HEK293 (cell line): Measurements from ENCODE around the gene GNG7.

Source experiments
- CTCF ChIA-PET: fragments of 350-600 bp; formaldehyde crosslinking; extraction: SDS; loops from one replicate; lab custom pipeline; 2021; ENCODE audit warnings: antibody characterized with exemption; lab: Yijun Ruan, JAX
- POLR2A ChIA-PET: fragments of 300-600 bp; formaldehyde crosslinking; extraction: SDS; loops from one replicate; lab custom pipeline; 2020; ENCODE audit warnings: antibody characterized with exemption, inconsistent platforms; lab: Yijun Ruan, JAX
- H3K27ac ChIP-seq: fragments of 200-500 bp; sonication (Bioruptor generic); 2 replicates; pipeline ENCODE4 v1.5.1; 2014; ENCODE audit warnings: low read depth, low read length, control low read depth, inconsistent platforms; ENCODE audit errors: extremely low read depth
- H3K36me3 ChIP-seq, 2 experiments: fragments of 200-500 bp in 1 of 2; sonication (Bioruptor generic) in 1 of 2; 1 replicate in 1 of 2; 2 replicates in 1 of 2; pipeline ENCODE4 v1.5.1; 2014 to 2017; ENCODE audit warnings: inconsistent platforms in 2 of 2, low read length in 2 of 2; ENCODE audit not compliant: control insufficient read depth in 2 of 2, insufficient read depth in 1 of 2
- H3K4me1 ChIP-seq: fragments of 200-500 bp; sonication (Bioruptor generic); 2 replicates; pipeline ENCODE4 v1.5.1; 2014; ENCODE audit warnings: mild to moderate bottlenecking, low read length, inconsistent platforms; ENCODE audit not compliant: control insufficient read depth, insufficient read depth
- H3K4me3 ChIP-seq: 2 replicates; pipeline ENCODE4 v1.5.1; 2011; ENCODE audit warnings: low read depth, mild to moderate bottlenecking, control low read depth, low read length, moderate library complexity
- H3K9me3 ChIP-seq: fragments of 200-500 bp; sonication (Bioruptor generic); 2 replicates; pipeline ENCODE4 v1.5.1; 2014; ENCODE audit warnings: low read depth, low read length, inconsistent platforms; ENCODE audit not compliant: control insufficient read depth, insufficient read depth
- GLIS1 ChIP-seq: fragments of 450-650 bp; formaldehyde crosslinking; IDR thresholded peaks from 2 replicates; pipeline ENCODE4 v1.5.1; 2016; ENCODE audit warnings: missing biosample characterization, missing genetic modification characterization
- HOXC10 ChIP-seq: sonication (generic); formaldehyde crosslinking; IDR thresholded peaks from 2 replicates; pipeline ENCODE4 v1.8.1; 2023; ENCODE audit warnings: mild to moderate bottlenecking, missing genetic modification reagents
- SCRT1 ChIP-seq: fragments of 450-650 bp; formaldehyde crosslinking; IDR thresholded peaks from 2 replicates; pipeline ENCODE4 v1.5.1; 2016; ENCODE audit warnings: missing biosample characterization, missing genetic modification characterization, borderline replicate concordance
- ZEB2 ChIP-seq: fragments of 450-650 bp; formaldehyde crosslinking; IDR thresholded peaks from 2 replicates; pipeline ENCODE4 v1.5.1; 2016; ENCODE audit warnings: missing biosample characterization, missing genetic modification characterization
- ZFP3 ChIP-seq: fragments of 450-650 bp; formaldehyde crosslinking; IDR thresholded peaks from 2 replicates; pipeline ENCODE4 v1.5.1; 2016; ENCODE audit warnings: low read depth, missing biosample characterization, missing genetic modification characterization
- ZNF2 ChIP-seq: fragments of 450-650 bp; formaldehyde crosslinking; IDR thresholded peaks from 2 replicates; pipeline ENCODE4 v1.5.1; 2016; ENCODE audit warnings: missing biosample characterization, missing genetic modification characterization
- ZNF211 ChIP-seq: fragments of 450-650 bp; formaldehyde crosslinking; IDR thresholded peaks from 2 replicates; pipeline ENCODE4 v1.5.1; 2016; ENCODE audit warnings: low read depth, missing biosample characterization, missing genetic modification characterization
- ZNF239 ChIP-seq: fragments of 450-650 bp; formaldehyde crosslinking; IDR thresholded peaks from 2 replicates; pipeline ENCODE4 v1.5.1; 2016; ENCODE audit warnings: missing biosample characterization, missing genetic modification characterization
- ZNF335 ChIP-seq: fragments of 450-650 bp; formaldehyde crosslinking; conservative IDR thresholded peaks from 2 replicates; pipeline ENCODE4 v1.5.1; 2016; ENCODE audit warnings: missing biosample characterization, missing genetic modification characterization
- ZNF341 ChIP-seq: fragments of 450-650 bp; formaldehyde crosslinking; IDR thresholded peaks from 2 replicates; pipeline ENCODE4; 2016; ENCODE audit warnings: low read depth, missing biosample characterization, missing genetic modification characterization
- ZNF37A ChIP-seq: fragments of 450-650 bp; IDR thresholded peaks from 2 replicates; pipeline ENCODE4 v1.5.1; 2018; ENCODE audit warnings: missing biosample characterization, missing genetic modification characterization
- ZNF423 ChIP-seq: fragments of 450-650 bp; formaldehyde crosslinking; IDR thresholded peaks from 2 replicates; pipeline ENCODE4 v1.5.1; 2016; ENCODE audit warnings: missing biosample characterization, missing genetic modification characterization
- ZNF654 ChIP-seq: fragments of 450-650 bp; formaldehyde crosslinking; IDR thresholded peaks from 2 replicates; pipeline ENCODE4 v1.5.1; 2016; ENCODE audit warnings: low read depth, missing biosample characterization, missing genetic modification characterization
- ZNF664 ChIP-seq: fragments of 450-650 bp; formaldehyde crosslinking; IDR thresholded peaks from 2 replicates; pipeline ENCODE4 v1.5.1; 2016; ENCODE audit warnings: missing biosample characterization, missing genetic modification characterization
- ZNF692 ChIP-seq: fragments of 450-650 bp; formaldehyde crosslinking; IDR thresholded peaks from 2 replicates; pipeline ENCODE4 v1.5.1; 2016; ENCODE audit warnings: missing biosample characterization, missing genetic modification characterization
- ZSCAN5A ChIP-seq: fragments of 450-650 bp; formaldehyde crosslinking; IDR thresholded peaks from 2 replicates; pipeline ENCODE4 v1.5.1; 2016; ENCODE audit warnings: missing biosample characterization, missing genetic modification characterization
- TF ChIP-seq, protein P1 (sequence below): fragments of 450-650 bp; formaldehyde crosslinking; IDR thresholded peaks from 2 replicates; pipeline ENCODE4 v1.5.1; 2016; ENCODE audit warnings: missing biosample characterization, missing genetic modification characterization
- TF ChIP-seq, protein P2 (sequence below): fragments of 450-650 bp; formaldehyde crosslinking; IDR thresholded peaks from 2 replicates; pipeline ENCODE4 v1.5.1; 2016; ENCODE audit warnings: missing biosample characterization, missing genetic modification characterization
- TF ChIP-seq, protein P3 (sequence below): fragments of 450-650 bp; formaldehyde crosslinking; IDR thresholded peaks from 2 replicates; pipeline ENCODE4 v1.5.1; 2016; ENCODE audit warnings: missing biosample characterization, missing genetic modification characterization
- TF ChIP-seq, protein P4 (sequence below): fragments of 450-650 bp; formaldehyde crosslinking; IDR thresholded peaks from 2 replicates; pipeline ENCODE4 v1.5.1; 2016; ENCODE audit warnings: missing biosample characterization, missing genetic modification characterization
- TF ChIP-seq, protein P5 (sequence below): fragments of 450-650 bp; formaldehyde crosslinking; IDR thresholded peaks from 2 replicates; pipeline ENCODE4 v1.5.1; 2016; ENCODE audit warnings: missing biosample characterization, missing genetic modification characterization

Gene GNG7

GRCh38 chr19:2638417-2638940 is 64.0 kb downstream of the GNG7 start (continued):
- no peak for TF ChIP-seq ZNF423 (tag by site-specific recombination)
- no peak for TF ChIP-seq ZNF664 (tag by site-specific recombination)

DNA sequence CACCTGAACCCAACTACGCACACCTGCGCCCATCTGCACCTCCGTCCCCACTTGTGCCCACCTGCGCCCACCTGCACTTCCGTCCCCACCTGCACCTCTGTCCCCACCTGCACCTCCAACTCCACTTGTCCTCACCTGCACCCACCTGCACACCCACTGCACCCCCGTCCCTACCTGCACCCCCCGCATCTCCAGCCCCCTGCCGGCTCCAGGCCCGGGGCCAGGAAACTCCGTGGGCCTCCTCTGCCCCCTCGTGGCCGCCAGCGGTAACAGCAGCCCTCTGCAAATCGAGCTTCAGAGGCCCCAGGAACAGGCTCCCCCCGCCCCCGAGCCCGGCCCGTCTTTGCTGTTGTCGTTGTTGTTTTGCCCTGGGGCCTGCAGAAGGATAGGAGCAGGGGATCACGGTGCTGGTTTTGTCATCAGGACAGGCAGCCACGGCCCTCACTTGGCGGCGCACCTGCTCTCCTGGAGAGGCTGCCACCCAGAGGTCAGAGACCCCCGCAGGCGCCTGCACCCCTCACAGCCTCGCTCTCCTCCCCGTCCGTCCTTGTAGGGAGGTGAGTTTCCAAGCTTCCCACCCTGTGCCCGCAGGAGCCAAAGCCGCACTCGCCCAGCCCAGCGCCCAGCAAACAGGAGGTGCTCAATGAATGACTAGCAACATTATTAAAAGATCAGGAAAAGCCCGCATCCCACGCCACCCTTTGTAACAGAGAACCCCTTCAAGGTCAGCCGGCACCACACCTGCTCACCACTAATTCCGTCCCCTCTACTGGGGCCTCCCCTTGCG is 65.4 kb downstream of the GNG7 start:
- no peaks in the 10 kb centered on the region for H3K36me3 ChIP-seq
- no peaks in the 10 kb centered on the region for H3K9me3 ChIP-seq
- H3K4me1 ChIP-seq: no peaks in the 10 kb centered on the region
- ChIA-PET POLR2A (interaction anchor here (0.6 to 2.0 kb wide), 8 partner anchors 20 to 740 kb away, joined by 3 to 26 read pairs (median 4); partner anchors contain the start of gene GADD45B), CTCF (interaction anchor here (0.6 to 2.7 kb wide), 49 partner anchors 9 to 1897 kb away, joined by 3 to 22 read pairs (median 4); partner anchors contain the start of gene PLEKHJ1)
- no peak overlapping the region for H3K27ac ChIP-seq
- no peak overlapping the region for H3K4me3 ChIP-seq
- TF ChIP-seq ZNF37A (tag by site-specific recombination) (no peak), ZFP3 (peak; percentile 21; the same call in 1 of the 2 replicates), GLIS1 (tag by site-specific recombination) (peak; percentile 87), ZEB2 (tag by site-specific recombination) (peak; percentile 100), HOXC10 (CRISPR knock-in tag) (no peak), ZNF211 (tag by site-specific recombination) (no peak), ZNF341 (tag by site-specific recombination) (0 out of 2 replicates have a peak, but pooled peaks have one; percentile 28), SCRT1 (tag by site-specific recombination) (peak; percentile 96), ZNF2 (tag by site-specific recombination) (no peak; the same call in 1 of the 2 replicates), ZNF335 (tag by site-specific recombination) (peak; percentile 43), ZNF239 (tag by site-specific recombination) (0 out of 2 replicates have a peak, but pooled peaks have one; percentile 71), ZNF692 (0 out of 2 replicates have a peak, but pooled peaks have one; percentile 35), ZSCAN5A (tag by site-specific recombination) (no peak), ZNF654 (peak; percentile 79)
- TF ChIP-seq, protein P1, sequence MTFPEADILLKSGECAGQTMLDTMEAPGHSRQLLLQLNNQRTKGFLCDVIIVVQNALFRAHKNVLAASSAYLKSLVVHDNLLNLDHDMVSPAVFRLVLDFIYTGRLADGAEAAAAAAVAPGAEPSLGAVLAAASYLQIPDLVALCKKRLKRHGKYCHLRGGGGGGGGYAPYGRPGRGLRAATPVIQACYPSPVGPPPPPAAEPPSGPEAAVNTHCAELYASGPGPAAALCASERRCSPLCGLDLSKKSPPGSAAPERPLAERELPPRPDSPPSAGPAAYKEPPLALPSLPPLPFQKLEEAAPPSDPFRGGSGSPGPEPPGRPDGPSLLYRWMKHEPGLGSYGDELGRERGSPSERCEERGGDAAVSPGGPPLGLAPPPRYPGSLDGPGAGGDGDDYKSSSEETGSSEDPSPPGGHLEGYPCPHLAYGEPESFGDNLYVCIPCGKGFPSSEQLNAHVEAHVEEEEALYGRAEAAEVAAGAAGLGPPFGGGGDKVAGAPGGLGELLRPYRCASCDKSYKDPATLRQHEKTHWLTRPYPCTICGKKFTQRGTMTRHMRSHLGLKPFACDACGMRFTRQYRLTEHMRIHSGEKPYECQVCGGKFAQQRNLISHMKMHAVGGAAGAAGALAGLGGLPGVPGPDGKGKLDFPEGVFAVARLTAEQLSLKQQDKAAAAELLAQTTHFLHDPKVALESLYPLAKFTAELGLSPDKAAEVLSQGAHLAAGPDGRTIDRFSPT: peak; percentile 75; the same call in 1 of the 2 replicates
- TF ChIP-seq, protein P2, sequence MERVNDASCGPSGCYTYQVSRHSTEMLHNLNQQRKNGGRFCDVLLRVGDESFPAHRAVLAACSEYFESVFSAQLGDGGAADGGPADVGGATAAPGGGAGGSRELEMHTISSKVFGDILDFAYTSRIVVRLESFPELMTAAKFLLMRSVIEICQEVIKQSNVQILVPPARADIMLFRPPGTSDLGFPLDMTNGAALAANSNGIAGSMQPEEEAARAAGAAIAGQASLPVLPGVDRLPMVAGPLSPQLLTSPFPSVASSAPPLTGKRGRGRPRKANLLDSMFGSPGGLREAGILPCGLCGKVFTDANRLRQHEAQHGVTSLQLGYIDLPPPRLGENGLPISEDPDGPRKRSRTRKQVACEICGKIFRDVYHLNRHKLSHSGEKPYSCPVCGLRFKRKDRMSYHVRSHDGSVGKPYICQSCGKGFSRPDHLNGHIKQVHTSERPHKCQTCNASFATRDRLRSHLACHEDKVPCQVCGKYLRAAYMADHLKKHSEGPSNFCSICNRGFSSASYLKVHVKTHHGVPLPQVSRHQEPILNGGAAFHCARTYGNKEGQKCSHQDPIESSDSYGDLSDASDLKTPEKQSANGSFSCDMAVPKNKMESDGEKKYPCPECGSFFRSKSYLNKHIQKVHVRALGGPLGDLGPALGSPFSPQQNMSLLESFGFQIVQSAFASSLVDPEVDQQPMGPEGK (tag by site-specific recombination): peak; percentile 92
- TF ChIP-seq, protein P3, sequence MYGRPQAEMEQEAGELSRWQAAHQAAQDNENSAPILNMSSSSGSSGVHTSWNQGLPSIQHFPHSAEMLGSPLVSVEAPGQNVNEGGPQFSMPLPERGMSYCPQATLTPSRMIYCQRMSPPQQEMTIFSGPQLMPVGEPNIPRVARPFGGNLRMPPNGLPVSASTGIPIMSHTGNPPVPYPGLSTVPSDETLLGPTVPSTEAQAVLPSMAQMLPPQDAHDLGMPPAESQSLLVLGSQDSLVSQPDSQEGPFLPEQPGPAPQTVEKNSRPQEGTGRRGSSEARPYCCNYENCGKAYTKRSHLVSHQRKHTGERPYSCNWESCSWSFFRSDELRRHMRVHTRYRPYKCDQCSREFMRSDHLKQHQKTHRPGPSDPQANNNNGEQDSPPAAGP (tag by site-specific recombination): peak; percentile 54; the same call in 1 of the 2 replicates
- TF ChIP-seq, protein P4, sequence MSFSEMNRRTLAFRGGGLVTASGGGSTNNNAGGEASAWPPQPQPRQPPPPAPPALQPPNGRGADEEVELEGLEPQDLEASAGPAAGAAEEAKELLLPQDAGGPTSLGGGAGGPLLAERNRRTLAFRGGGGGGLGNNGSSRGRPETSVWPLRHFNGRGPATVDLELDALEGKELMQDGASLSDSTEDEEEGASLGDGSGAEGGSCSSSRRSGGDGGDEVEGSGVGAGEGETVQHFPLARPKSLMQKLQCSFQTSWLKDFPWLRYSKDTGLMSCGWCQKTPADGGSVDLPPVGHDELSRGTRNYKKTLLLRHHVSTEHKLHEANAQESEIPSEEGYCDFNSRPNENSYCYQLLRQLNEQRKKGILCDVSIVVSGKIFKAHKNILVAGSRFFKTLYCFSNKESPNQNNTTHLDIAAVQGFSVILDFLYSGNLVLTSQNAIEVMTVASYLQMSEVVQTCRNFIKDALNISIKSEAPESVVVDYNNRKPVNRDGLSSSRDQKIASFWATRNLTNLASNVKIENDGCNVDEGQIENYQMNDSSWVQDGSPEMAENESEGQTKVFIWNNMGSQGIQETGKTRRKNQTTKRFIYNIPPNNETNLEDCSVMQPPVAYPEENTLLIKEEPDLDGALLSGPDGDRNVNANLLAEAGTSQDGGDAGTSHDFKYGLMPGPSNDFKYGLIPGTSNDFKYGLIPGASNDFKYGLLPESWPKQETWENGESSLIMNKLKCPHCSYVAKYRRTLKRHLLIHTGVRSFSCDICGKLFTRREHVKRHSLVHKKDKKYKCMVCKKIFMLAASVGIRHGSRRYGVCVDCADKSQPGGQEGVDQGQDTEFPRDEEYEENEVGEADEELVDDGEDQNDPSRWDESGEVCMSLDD (tag by site-specific recombination): peak; percentile 69
- TF ChIP-seq, protein P5, sequence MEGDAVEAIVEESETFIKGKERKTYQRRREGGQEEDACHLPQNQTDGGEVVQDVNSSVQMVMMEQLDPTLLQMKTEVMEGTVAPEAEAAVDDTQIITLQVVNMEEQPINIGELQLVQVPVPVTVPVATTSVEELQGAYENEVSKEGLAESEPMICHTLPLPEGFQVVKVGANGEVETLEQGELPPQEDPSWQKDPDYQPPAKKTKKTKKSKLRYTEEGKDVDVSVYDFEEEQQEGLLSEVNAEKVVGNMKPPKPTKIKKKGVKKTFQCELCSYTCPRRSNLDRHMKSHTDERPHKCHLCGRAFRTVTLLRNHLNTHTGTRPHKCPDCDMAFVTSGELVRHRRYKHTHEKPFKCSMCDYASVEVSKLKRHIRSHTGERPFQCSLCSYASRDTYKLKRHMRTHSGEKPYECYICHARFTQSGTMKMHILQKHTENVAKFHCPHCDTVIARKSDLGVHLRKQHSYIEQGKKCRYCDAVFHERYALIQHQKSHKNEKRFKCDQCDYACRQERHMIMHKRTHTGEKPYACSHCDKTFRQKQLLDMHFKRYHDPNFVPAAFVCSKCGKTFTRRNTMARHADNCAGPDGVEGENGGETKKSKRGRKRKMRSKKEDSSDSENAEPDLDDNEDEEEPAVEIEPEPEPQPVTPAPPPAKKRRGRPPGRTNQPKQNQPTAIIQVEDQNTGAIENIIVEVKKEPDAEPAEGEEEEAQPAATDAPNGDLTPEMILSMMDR (tag by site-specific recombination): peak; percentile 95
